SK-N-SH treated with all-trans-retinoic acid at 6 μM for 48 hours (cell line): Measurements from ENCODE around the gene SEC14L5.

ENCODE experiments used
- ATAC-seq: fragments of 200-7000 bp; cut with Tn5 transposase; 3 replicates; pipeline ENCODE4 v1.9.1; 2020; ENCODE audit warnings: mild to moderate bottlenecking, moderate library complexity
- ARNTL ChIP-seq: fragments of 450-650 bp; formaldehyde crosslinking; IDR thresholded peaks from 2 replicates; pipeline ENCODE4 v1.5.0; 2020; ENCODE audit warnings: low read depth, mild to moderate bottlenecking, moderate library complexity, borderline replicate concordance
- BACH2 ChIP-seq: fragments of 250-450 bp; sonication (Bioruptor Pico); IDR thresholded peaks from 2 replicates; pipeline ENCODE4 v1.9.0; 2021; ENCODE audit warnings: mild to moderate bottlenecking, borderline replicate concordance
- CSDC2 ChIP-seq: fragments of 250-450 bp; sonication (Bioruptor Pico); IDR thresholded peaks from 2 replicates; pipeline ENCODE4 v1.5.0; 2020; ENCODE audit warnings: mild to moderate bottlenecking, moderate library complexity
- ESRRG ChIP-seq: fragments of 250-450 bp; sonication (Bioruptor Pico); IDR thresholded peaks from 2 replicates; pipeline ENCODE4 v1.6.1; 2021; ENCODE audit warnings: mild to moderate bottlenecking
- GLIS3 ChIP-seq: fragments of 250-450 bp; sonication (Bioruptor Pico); IDR thresholded peaks from 2 replicates; pipeline ENCODE4 v1.5.0; 2020; ENCODE audit warnings: mild to moderate bottlenecking, moderate library complexity
- OSR1 ChIP-seq: fragments of 250-450 bp; sonication (Bioruptor Pico); IDR thresholded peaks from 2 replicates; pipeline ENCODE4 v1.8.0; 2022; ENCODE audit warnings: moderate library complexity, mild to moderate bottlenecking, inconsistent platforms
- PATZ1 ChIP-seq: fragments of 250-450 bp; sonication (Bioruptor Pico); IDR thresholded peaks from 2 replicates; pipeline ENCODE4 v1.8.0; 2020; ENCODE audit warnings: mild to moderate bottlenecking, moderate library complexity, borderline replicate concordance
- PPARA ChIP-seq: fragments of 250-450 bp; sonication (Bioruptor Pico); IDR thresholded peaks from 2 replicates; pipeline ENCODE4 v1.5.0; 2020; ENCODE audit warnings: mild to moderate bottlenecking, borderline replicate concordance
- SNAI2 ChIP-seq: fragments of 250-450 bp; sonication (Bioruptor Pico); IDR thresholded peaks from 2 replicates; pipeline ENCODE4 v1.5.0; 2020; ENCODE audit warnings: mild to moderate bottlenecking, moderate library complexity
- TCF4 ChIP-seq: fragments of 250-450 bp; sonication (Bioruptor Pico); IDR thresholded peaks from 2 replicates; pipeline ENCODE4 v1.8.0; 2021; ENCODE audit warnings: mild to moderate bottlenecking, moderate library complexity, borderline replicate concordance
- TOX ChIP-seq: fragments of 250-450 bp; sonication (Bioruptor Pico); IDR thresholded peaks from 2 replicates; pipeline ENCODE4 v1.8.0; 2021; ENCODE audit warnings: mild to moderate bottlenecking, moderate library complexity, borderline replicate concordance
- ZC3H10 ChIP-seq: fragments of 250-450 bp; sonication (Bioruptor Pico); IDR thresholded peaks from 2 replicates; pipeline ENCODE4 v1.5.1; 2021; ENCODE audit warnings: mild to moderate bottlenecking, moderate library complexity
- ZFP3 ChIP-seq: fragments of 250-450 bp; sonication (Bioruptor Pico); IDR thresholded peaks from 2 replicates; pipeline ENCODE4 v1.5.0; 2020; ENCODE audit warnings: mild to moderate bottlenecking, moderate library complexity
- ZNF70 ChIP-seq: fragments of 450-650 bp; formaldehyde crosslinking; IDR thresholded peaks from 2 replicates; pipeline ENCODE4 v1.5.0; 2020; ENCODE audit warnings: mild to moderate bottlenecking, moderate library complexity
- ZNF8 ChIP-seq: fragments of 450-650 bp; formaldehyde crosslinking; IDR thresholded peaks from 2 replicates; pipeline ENCODE4 v1.5.0; 2020; ENCODE audit warnings: mild to moderate bottlenecking, moderate library complexity
- TF ChIP-seq, protein P1 (sequence below): fragments of 250-450 bp; sonication (Bioruptor Pico); IDR thresholded peaks from 2 replicates; pipeline ENCODE4 v1.5.0; 2020; ENCODE audit warnings: mild to moderate bottlenecking, moderate library complexity
- TF ChIP-seq, protein P2 (sequence below): fragments of 250-450 bp; sonication (Bioruptor Pico); IDR thresholded peaks from 2 replicates; pipeline ENCODE4 v1.8.0; 2021; ENCODE audit warnings: low read depth, mild to moderate bottlenecking, moderate library complexity, borderline replicate concordance
- TF ChIP-seq, protein P3 (sequence below): fragments of 250-450 bp; sonication (Bioruptor Pico); IDR thresholded peaks from 2 replicates; pipeline ENCODE4 v1.5.1; 2021; ENCODE audit warnings: mild to moderate bottlenecking, moderate library complexity
- TF ChIP-seq, protein P4 (sequence below): fragments of 250-450 bp; sonication (Bioruptor Pico); IDR thresholded peaks from 2 replicates; pipeline ENCODE4 v1.5.1; 2020; ENCODE audit warnings: low read depth, mild to moderate bottlenecking, moderate library complexity

Gene SEC14L5

GRCh38 chr16:4979164-4979563 lies 21.0 kb downstream of the SEC14L5 start:
- TF ChIP-seq OSR1 (CRISPR knock-in tag) (no peak), ZFP3 (CRISPR knock-in tag) (no peak), PPARA (CRISPR knock-in tag) (no peak)
- ATAC-seq: no peak

GRCh38 chr16:4979736-4980660 lies 21.9 kb downstream of the SEC14L5 start:
- no peak for TF ChIP-seq BACH2
- TF ChIP-seq OSR1 (CRISPR knock-in tag): no peak
- TF ChIP-seq, all 23 proteins: peak for 0
- ATAC-seq: no peak

GRCh38 chr16:4980691-4981090 lies 22.6 kb downstream of the SEC14L5 start:
- TF ChIP-seq, protein P1, sequence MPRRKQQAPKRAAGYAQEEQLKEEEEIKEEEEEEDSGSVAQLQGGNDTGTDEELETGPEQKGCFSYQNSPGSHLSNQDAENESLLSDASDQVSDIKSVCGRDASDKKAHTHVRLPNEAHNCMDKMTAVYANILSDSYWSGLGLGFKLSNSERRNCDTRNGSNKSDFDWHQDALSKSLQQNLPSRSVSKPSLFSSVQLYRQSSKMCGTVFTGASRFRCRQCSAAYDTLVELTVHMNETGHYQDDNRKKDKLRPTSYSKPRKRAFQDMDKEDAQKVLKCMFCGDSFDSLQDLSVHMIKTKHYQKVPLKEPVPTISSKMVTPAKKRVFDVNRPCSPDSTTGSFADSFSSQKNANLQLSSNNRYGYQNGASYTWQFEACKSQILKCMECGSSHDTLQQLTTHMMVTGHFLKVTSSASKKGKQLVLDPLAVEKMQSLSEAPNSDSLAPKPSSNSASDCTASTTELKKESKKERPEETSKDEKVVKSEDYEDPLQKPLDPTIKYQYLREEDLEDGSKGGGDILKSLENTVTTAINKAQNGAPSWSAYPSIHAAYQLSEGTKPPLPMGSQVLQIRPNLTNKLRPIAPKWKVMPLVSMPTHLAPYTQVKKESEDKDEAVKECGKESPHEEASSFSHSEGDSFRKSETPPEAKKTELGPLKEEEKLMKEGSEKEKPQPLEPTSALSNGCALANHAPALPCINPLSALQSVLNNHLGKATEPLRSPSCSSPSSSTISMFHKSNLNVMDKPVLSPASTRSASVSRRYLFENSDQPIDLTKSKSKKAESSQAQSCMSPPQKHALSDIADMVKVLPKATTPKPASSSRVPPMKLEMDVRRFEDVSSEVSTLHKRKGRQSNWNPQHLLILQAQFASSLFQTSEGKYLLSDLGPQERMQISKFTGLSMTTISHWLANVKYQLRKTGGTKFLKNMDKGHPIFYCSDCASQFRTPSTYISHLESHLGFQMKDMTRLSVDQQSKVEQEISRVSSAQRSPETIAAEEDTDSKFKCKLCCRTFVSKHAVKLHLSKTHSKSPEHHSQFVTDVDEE: no peak
- TF ChIP-seq ZC3H10 (CRISPR knock-in tag) (no peak), TCF4 (CRISPR knock-in tag) (no peak), ZFP3 (CRISPR knock-in tag) (no peak), ZNF70 (no peak), SNAI2 (no peak), PATZ1 (CRISPR knock-in tag) (no peak), CSDC2 (CRISPR knock-in tag) (no peak), TOX (CRISPR knock-in tag) (no peak), GLIS3 (CRISPR knock-in tag) (no peak), ESRRG (CRISPR knock-in tag) (no peak), BACH2 (no peak), PPARA (CRISPR knock-in tag) (no peak), ARNTL (CRISPR knock-in tag) (no peak), ZNF8 (CRISPR knock-in tag) (no peak), OSR1 (CRISPR knock-in tag) (no peak)
- TF ChIP-seq, protein P2, sequence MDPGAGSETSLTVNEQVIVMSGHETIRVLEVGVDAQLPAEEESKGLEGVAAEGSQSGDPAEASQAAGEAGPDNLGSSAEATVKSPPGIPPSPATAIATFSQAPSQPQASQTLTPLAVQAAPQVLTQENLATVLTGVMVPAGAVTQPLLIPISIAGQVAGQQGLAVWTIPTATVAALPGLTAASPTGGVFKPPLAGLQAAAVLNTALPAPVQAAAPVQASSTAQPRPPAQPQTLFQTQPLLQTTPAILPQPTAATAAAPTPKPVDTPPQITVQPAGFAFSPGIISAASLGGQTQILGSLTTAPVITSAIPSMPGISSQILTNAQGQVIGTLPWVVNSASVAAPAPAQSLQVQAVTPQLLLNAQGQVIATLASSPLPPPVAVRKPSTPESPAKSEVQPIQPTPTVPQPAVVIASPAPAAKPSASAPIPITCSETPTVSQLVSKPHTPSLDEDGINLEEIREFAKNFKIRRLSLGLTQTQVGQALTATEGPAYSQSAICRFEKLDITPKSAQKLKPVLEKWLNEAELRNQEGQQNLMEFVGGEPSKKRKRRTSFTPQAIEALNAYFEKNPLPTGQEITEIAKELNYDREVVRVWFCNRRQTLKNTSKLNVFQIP (CRISPR knock-in tag): no peak
- TF ChIP-seq, protein P3, sequence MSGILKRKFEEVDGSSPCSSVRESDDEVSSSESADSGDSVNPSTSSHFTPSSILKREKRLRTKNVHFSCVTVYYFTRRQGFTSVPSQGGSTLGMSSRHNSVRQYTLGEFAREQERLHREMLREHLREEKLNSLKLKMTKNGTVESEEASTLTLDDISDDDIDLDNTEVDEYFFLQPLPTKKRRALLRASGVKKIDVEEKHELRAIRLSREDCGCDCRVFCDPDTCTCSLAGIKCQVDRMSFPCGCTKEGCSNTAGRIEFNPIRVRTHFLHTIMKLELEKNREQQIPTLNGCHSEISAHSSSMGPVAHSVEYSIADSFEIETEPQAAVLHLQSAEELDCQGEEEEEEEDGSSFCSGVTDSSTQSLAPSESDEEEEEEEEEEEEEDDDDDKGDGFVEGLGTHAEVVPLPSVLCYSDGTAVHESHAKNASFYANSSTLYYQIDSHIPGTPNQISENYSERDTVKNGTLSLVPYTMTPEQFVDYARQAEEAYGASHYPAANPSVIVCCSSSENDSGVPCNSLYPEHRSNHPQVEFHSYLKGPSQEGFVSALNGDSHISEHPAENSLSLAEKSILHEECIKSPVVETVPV (CRISPR knock-in tag): no peak
- TF ChIP-seq, protein P4, sequence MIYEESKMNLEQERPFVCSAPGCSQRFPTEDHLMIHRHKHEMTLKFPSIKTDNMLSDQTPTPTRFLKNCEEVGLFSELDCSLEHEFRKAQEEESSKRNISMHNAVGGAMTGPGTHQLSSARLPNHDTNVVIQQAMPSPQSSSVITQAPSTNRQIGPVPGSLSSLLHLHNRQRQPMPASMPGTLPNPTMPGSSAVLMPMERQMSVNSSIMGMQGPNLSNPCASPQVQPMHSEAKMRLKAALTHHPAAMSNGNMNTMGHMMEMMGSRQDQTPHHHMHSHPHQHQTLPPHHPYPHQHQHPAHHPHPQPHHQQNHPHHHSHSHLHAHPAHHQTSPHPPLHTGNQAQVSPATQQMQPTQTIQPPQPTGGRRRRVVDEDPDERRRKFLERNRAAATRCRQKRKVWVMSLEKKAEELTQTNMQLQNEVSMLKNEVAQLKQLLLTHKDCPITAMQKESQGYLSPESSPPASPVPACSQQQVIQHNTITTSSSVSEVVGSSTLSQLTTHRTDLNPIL (CRISPR knock-in tag): no peak
- TF ChIP-seq, all 23 proteins: peak for 0

More at GRCh38 chr16:4980691-4981090, 22.6 kb downstream of the SEC14L5 start:
- no peak for ATAC-seq
